Right atrium auricular region (tissue), 2 donors: ENCODE results near the gene EHMT2. TPM values are rescaled to one million over a fixed set of nuclear protein-coding genes. Genes with fewer than 3 reads are reported as not detected.
"Not testable (repeated sequence)": the region's sequence is repeated elsewhere in the genome, so short reads cannot be mapped to it uniquely, and the experiment has no call there.

ENCODE experiments used
- DNase-seq: peaks from one replicate; pipeline ENCODE4 v3.0.0-alpha.2; 2019; ENCODE audit warnings: low spot score
- H3K27ac ChIP-seq, 2 donors: fragments of 200-600 bp; sonication (generic); 1 replicate in 1 of 2; 2 replicates in 1 of 2; pipeline ENCODE4 v1.5.1; 2016 to 2019
- H3K27me3 ChIP-seq, 2 donors: fragments of 200-600 bp; sonication (generic); one replicate each; pipeline versions ENCODE4 v1.5.1 to v1.6.0; 2017 to 2019
- H3K36me3 ChIP-seq: fragments of 200-600 bp; sonication (generic); one replicate; pipeline ENCODE4 v1.5.1; 2016
- H3K4me1 ChIP-seq, 2 donors: fragments of 200-600 bp; sonication (generic); one replicate each; pipeline versions ENCODE4 v1.5.1 to v1.6.0; 2017 to 2019
- H3K4me3 ChIP-seq, 2 donors: fragments of 200-600 bp; sonication (generic); 1 replicate in 1 of 2; 2 replicates in 1 of 2; pipeline ENCODE4 v1.5.1; 2017 to 2019; ENCODE audit warnings: mild to moderate bottlenecking in 1 of 2, moderate library complexity in 1 of 2
- H3K9me3 ChIP-seq, 2 donors: fragments of 200-600 bp; sonication (generic); one replicate each; pipeline ENCODE4 v1.5.1; 2019
- total RNA-seq, 2 donors: library from RNA; depleted of rRNA; stranded (reverse); fragments of >200 nt; gene quantifications; one replicate each; pipeline ENCODE4 v1.1.0, GENCODE V29; 2016
- TF ChIP-seq, protein P1 (sequence below), 2 donors: fragments of 200-600 bp; sonication (generic); IDR thresholded peaks; one replicate each; pipeline ENCODE4 v1.5.1; 2019; ENCODE audit warnings: antibody characterized with exemption in 2 of 2

EHMT2 gene
- total RNA-seq, 2 donors from 2014 or later: 10.5 to 19.1 TPM

DNA sequence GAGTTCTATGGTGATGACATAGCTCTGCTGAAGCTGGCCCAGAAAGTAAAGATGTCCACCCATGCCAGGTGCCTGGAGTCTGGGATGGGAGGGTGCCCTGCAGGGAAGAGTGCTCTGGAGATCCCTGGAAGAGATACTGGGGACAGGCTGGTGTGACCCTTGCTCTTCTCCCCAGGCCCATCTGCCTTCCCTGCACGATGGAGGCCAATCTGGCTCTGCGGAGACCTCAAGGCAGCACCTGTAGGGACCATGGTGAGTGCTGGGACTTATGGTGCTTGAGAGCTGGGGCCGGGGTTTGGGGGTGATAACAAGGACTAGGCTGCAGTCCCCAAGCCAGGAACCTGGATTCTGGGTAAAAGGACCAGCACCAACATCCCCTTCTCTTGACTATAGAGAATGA is 46.2 kb upstream of the EHMT2 start:
- no peak for DNase-seq
- H3K36me3 ChIP-seq: no peaks in the 10 kb centered on the region
- H3K27ac ChIP-seq: no peak overlapping the region
- H3K9me3 ChIP-seq: no peaks in the 10 kb centered on the region
- peaks cover 0 to 20% of the 10 kb centered on the region in 2 donors for H3K4me1 ChIP-seq
- no peak overlapping the region for H3K4me3 ChIP-seq
- no peaks in the 10 kb centered on the region for H3K27me3 ChIP-seq
- TF ChIP-seq, protein P1, sequence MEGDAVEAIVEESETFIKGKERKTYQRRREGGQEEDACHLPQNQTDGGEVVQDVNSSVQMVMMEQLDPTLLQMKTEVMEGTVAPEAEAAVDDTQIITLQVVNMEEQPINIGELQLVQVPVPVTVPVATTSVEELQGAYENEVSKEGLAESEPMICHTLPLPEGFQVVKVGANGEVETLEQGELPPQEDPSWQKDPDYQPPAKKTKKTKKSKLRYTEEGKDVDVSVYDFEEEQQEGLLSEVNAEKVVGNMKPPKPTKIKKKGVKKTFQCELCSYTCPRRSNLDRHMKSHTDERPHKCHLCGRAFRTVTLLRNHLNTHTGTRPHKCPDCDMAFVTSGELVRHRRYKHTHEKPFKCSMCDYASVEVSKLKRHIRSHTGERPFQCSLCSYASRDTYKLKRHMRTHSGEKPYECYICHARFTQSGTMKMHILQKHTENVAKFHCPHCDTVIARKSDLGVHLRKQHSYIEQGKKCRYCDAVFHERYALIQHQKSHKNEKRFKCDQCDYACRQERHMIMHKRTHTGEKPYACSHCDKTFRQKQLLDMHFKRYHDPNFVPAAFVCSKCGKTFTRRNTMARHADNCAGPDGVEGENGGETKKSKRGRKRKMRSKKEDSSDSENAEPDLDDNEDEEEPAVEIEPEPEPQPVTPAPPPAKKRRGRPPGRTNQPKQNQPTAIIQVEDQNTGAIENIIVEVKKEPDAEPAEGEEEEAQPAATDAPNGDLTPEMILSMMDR (IDR thresholded peaks at IDR 0.05): no peak

DNA sequence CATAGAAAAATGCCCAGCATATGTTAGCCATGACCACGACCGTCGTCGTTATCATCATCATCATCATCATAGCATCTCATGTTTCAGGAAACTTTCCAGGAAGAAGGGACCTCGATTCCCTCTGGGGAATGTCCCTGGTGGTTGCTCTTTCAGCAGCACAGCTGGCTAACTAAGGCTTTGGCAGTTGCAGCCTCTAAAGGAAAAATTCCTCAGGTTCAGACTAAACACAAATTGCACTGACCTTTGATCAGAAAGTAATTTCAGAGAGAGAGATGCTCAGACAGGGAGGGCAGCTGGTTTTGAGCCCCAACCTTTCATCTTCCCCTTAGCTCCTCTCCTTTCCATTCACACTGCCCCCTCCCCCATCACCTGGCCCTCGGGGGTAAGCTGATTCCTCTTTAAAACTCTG is 42.8 kb upstream of the EHMT2 start:
- no peak overlapping the region for H3K4me3 ChIP-seq
- no peaks in the 10 kb centered on the region for H3K9me3 ChIP-seq
- no peaks in the 10 kb centered on the region for H3K27me3 ChIP-seq
- H3K36me3 ChIP-seq: no peaks in the 10 kb centered on the region
- peaks cover 0 to 7% of the 10 kb centered on the region in 2 donors for H3K4me1 ChIP-seq
- no peak overlapping the region for H3K27ac ChIP-seq
- TF ChIP-seq, protein P1 (IDR thresholded peaks at IDR 0.05): no peak
- DNase-seq: no peak

DNA sequence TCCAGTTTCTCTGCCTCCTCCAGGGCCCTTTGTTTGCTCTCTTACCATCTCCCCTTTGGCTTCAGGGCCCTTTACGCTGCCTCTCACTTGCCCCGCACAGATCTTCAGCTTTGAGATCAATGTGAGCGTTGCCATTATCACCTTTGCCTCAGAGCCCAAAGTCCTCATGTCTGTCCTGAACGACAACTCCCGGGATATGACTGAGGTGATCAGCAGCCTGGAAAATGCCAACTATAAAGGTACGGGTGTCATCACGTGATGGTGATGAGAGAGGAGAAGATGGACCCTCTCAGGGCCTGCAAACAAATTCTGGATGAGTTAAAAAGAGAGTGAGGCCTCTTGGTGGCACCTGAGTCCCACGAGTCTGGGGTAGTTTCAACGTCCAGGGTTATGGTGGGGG is 38.3 kb upstream of the EHMT2 start:
- H3K4me1 ChIP-seq: no peaks in the 10 kb centered on the region
- no peaks in the 10 kb centered on the region for H3K36me3 ChIP-seq
- DNase-seq: no peak
- no peaks in the 10 kb centered on the region for H3K9me3 ChIP-seq
- TF ChIP-seq, protein P1 (IDR thresholded peaks at IDR 0.05): no peak
- no peak overlapping the region for H3K4me3 ChIP-seq
- H3K27ac ChIP-seq: no peak overlapping the region
- no peaks in the 10 kb centered on the region for H3K27me3 ChIP-seq

DNA sequence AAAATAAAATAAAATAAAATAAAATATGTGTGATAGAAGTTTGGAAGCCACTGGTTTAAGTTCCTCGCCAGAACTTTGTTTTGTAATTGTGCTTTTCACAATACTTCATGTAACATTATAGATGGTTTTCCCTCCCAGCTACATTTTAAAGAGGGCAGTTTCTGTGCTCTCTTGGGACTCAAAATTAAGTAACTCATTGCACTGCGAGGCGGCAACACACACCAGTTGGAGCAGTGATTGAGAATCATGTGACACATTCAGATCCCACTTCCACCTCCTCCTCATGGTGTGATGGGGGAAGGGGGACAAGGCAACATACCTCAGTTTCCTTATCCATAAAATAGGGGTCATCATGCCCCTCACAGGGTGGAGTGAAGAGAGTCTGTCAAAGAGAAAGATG is 37.5 kb upstream of the EHMT2 start:
- H3K4me1 ChIP-seq: no peaks in the 10 kb centered on the region

DNA sequence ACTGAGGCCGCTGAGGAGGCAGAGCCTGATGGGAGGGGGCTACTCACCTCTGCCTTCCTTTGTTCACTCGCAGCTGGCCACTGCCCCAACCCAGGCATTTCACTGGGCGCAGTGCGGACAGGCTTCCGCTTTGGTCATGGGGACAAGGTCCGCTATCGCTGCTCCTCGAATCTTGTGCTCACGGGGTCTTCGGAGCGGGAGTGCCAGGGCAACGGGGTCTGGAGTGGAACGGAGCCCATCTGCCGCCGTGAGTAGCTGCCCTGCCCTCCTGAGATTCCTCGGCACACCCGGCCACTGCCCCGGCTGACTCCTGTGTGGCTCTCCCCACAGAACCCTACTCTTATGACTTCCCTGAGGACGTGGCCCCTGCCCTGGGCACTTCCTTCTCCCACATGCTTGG is 36.0 kb upstream of the EHMT2 start:
- TF ChIP-seq, protein P1 (IDR thresholded peaks at IDR 0.05): no peak
- Histone ChIP-seq H3K27me3 (no peaks in the 10 kb centered on the region), H3K4me3 (no peak overlapping the region), H3K36me3 (no peaks in the 10 kb centered on the region), H3K4me1 (no peaks in the 10 kb centered on the region), H3K9me3 (no peaks in the 10 kb centered on the region), H3K27ac (no peak overlapping the region)
- no peak for DNase-seq

More for the DNA sequence above, 37.5 kb upstream of the EHMT2 start:
- Histone ChIP-seq H3K36me3 (no peaks in the 10 kb centered on the region), H3K27ac (no peak overlapping the region), H3K27me3 (no peaks in the 10 kb centered on the region), H3K9me3 (no peaks in the 10 kb centered on the region), H3K4me3 (no peak overlapping the region)
- TF ChIP-seq, protein P1 (IDR thresholded peaks at IDR 0.05): no peak
- DNase-seq: no peak

DNA sequence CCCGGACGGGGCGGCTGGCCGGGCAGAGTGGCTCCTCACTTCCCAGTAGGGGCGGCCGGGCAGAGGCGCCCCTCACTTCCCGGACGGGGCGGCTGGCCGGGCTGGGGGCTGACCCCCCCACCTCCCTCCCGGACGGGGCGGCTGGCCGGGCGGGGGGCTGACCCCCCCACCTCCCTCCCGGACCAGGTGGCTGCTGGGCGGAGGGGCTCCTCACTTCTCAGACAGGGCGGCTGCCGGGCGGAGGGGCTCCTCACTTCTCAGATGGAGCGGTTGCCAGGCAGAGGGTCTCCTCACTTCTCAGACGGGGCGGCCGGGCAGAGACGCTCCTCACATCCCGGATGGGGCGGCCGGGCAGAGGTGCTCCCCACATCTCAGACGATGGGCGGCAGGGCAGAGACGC is 34.6 kb upstream of the EHMT2 start:
- not testable (repeated sequence) for H3K4me1 ChIP-seq, H3K4me3 ChIP-seq, H3K36me3 ChIP-seq, H3K9me3 ChIP-seq, H3K27ac ChIP-seq, H3K27me3 ChIP-seq, DNase-seq
